Hematopoietic multipotent progenitor cell treated with erythropoietin and hydrocortisone succinate and interleukin-3 and kit ligand, for 8 days (in vitro differentiated cells): ENCODE measurements around the gene POLN.

ENCODE experiments used
- DNase-seq: peaks from one replicate; pipeline ENCODE4 v3.0.0-alpha.2; 2015

POLN gene

DNA sequence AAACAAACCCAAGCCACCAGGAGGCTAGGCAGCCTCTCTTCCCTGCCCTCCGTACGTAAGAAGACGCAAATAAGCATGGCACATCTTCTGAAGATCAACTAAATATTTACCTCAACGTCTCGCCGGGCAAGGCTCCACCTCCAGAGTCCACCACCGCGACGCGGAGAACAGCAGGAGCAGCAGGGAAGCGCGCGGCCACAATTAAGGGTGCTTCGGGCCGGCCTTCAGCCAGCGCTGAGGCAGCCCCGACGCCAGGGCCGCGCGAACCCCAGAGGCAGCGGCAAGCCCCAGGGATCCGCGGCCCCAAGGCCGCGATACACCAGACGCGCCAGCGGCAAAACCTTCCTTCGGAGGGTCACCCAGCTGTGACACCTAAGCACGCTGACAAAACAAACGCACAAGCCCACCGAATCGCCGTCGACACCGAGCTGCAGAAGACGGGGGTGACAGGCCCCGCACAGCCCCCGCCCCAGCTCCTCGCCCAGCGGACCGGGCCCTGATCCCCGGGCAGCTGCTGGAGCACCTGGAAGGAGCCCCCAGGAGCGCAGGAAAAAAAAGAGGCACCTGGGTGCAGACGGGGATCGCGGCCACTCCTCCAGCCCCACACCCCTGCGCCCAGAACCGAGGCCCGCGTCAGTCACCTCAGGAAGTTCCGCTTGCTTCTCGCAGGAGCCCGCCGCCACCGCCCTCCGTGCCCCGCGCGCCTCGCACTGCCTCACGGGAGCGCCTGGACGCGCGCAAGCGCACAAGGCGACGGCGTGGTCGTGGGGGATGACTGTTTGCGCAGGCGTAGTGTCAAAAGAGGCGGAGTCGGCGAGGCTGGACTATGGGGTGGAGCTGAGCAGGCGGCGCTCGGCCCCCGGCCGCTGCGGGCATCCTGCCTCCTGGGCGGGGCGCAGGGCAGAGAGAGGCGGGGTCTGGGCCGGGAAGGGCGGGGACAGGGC, at the start of gene POLN, which contains the start of gene HAUS3:
POLN (minus strand) TSS at position 712 of the 944 bp plus-strand sequence. CDS start 12,890 bp downstream, outside the sequence.
HAUS3 (minus strand) TSS at position 712 of the 944 bp plus-strand sequence. CDS start 1,175 bp downstream, outside the sequence.
- DNase-seq, result peak; percentile 97

DNA sequence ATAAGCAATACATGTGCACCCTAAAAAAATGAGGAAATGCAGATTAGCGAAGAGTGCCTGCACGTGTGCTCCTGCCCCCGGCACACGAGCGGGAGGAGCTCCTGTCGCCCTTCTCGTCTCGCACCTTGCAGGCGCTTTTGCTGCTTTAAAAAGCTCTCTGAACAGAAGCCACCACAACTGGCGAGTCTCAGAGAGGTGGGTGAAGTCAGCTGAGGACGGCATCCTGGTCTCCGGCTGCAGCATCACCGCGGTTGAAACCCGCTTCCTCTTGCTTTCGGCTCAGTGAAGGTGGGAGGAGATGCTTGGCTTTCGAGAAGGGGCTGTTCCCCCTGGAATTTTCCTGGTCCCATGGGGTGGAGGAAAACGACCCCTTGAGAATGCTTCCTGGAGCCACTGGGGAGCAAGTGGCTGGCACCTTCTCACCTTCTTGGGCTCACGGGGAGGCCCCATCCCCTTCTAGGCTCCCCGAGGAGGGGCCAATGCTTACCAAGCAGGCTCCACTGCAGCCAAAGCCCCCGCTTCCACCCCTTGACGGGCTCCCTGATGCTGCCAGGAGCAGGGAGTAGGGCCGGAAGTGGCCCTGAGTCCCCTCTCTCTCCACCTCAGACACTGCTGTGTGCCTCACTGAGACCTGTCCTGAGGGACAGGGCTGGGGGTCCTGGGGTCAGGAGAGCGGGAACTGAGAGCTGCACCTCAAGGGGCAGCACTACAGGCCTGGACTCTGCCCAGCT, 49.2 kb upstream of the POLN start:
- no peak for DNase-seq

DNA sequence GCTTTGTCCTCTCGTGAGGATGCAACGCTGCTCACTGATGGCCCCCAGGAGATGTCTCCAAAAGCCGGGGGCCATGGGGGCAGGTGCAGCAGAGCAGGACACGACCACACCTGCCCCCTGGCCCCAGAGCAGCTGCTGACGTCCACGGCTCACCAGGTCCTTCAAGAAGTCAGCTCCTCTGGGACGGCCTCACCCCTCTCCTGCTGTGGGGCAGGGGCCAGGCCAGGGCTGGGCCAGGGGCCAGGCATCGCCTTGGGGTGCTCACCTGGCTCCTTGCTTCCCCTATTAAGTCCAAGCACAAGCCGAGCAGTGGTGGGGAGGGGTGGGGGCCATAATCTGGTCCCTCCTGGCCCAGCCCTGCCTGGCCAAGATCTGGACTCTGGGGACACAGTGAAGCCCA, 48.6 kb upstream of the POLN start:
- no peak for DNase-seq

DNA sequence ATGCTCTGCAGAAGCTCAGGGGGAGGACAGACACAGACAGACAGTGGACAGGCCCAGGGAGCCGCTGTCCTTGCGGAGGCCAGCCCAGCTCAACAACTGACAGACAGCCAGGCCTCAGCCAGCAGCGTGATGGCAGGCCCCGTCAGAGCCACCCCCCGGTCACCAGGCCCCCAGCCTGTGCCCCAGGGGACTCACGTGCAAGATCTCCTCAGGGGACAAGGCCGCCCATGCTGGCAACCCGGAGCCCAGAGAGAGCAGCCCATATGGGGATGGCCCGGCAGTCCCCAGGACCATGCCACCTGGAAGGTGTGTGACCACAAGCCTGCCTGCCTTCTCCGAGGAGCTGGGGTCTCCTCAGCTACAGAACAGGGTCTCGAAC, 48.0 kb upstream of the POLN start:
- DNase-seq, result no peak

DNA sequence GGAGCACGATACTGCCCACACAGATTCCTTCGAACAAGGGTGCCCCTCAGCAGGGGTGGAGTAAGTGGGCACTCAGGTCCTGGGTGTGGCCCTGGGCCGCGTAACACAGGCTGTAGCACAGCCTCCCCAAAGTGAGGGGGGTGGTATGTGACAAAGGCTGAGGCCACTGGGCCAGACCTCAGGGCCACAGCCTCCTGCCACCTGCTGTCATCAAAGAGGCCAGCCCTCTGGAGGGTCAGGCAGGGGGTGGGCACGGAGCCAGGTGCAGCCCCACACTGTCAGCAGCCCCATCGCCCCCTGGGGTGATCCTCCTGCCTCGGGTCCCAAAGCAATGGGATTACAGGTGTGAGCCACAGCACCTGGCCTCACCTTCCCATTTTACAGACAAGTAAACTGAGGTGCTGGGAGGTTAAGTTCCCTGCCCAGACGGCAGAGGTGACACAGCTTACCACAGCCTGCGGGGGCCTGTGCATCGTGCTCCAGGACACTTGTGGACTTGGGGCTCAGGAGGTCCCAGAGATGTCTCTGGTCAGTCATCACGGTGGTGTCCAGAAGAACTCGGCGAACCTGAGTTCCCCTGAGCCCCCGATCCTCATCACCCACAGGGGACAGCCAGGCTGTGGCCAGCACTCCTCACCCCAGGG, 47.5 kb upstream of the POLN start:
- no peak for DNase-seq

DNA sequence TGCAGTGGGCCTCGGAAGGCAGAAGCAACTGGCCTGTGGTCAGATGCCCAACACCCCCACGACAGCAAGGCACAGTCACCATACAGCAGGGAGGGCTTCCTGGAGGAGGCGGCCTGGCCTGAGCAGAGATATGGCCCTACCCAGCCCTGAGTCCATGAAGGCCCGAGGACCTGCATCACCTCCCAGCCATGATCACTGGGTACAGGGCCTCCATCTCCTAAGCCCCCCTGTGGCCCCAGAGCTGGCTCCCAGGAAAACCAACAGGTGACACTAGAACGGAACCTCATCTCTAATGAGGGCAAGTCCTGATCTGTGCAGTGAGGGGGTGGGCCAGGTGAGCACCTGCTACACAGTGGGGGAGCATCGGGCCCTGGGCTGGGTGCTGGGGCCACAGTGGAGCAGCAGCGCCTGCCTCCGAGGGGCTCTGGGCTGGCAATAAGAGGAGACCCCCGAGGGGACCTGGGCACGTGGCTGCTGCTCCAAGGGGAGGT, 46.2 kb upstream of the POLN start:
- DNase-seq, result no peak

DNA sequence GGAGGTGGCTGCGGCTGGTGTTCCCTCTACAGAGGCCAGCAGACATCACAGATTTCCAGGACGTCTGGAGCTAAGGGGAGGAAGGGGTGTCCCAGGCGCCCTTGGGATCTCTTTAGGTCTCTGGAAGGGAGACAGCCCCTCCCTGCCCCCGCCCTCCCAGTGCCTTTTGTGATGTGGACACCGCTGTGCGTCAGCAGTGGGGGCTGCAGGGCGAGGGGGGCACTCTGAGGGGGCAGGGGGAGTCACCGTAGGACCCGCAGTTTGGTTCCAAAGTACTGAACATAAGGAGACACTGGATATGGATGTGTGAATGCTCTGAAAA, 45.6 kb upstream of the POLN start:
- DNase-seq, result no peak

DNA sequence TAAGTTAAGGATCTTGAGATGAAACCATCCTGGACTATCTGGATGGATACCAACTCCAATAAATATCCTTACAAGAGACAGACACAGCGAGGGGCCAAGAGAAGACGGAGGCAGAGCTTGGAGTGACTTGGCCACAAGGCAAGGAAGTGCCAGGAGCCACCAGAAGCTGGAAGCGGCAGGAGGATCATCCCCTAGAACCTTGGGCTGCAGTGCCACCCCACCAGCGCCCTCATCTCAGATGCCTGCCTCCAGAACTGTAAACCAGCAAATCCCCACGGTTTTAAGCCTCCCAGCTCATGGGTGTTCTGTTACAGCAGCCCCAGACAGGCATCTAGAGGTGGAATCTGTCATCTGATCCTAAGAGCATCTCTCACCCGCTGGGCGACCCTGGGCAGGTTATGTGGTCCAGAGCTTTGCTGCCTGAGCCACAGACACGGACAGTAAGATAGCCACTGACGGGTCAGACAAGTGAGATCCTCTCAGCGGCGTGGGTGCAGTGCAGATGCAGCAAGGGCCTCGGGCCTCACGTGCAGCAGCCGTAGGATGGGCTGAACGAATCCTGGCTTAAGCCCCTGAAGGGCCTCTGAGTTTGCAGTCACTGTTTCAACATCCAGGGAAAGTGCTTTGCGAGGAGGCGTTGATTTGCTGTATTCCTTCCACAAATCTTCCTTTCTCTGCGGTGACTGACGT, 45.1 kb upstream of the POLN start:
- DNase-seq, result no peak

DNA sequence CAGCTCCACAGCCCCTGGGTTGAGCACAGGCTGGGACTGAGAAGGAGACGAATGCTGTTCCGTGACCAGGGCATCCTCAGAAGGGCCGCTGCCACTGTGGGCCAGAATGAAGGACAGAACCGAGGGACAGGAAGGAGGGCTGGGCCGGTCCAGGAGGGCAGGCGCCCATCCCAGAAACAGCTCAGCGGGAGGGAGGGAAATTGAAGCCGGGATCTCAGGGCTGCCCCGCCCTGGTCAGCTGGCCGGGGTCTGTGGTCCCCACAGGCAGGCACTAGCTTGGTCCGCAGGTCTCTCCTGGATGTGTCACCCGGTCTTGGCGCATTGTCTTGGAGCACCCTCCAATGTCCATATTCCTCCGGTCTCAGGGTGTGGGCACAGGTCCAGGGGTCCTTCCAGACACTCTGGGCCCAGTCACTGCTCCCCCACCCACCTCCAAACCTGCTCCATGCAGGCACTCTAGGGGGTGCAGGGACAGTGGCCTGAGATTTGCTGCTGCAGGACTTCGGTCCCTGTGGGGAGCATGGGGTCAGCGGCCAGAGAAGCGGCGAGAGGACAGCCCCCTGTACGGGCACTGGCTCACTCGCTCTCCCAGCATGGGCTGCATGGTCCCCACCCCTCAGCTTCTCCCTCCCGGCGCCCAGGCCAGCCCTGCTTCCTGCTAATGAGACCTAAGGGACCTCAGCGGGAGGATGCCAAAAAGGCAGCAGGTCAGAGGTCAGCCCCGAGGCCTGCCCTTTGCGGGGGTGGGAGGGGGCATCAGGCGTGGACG, 43.9 kb upstream of the POLN start:
- no peak for DNase-seq

DNA sequence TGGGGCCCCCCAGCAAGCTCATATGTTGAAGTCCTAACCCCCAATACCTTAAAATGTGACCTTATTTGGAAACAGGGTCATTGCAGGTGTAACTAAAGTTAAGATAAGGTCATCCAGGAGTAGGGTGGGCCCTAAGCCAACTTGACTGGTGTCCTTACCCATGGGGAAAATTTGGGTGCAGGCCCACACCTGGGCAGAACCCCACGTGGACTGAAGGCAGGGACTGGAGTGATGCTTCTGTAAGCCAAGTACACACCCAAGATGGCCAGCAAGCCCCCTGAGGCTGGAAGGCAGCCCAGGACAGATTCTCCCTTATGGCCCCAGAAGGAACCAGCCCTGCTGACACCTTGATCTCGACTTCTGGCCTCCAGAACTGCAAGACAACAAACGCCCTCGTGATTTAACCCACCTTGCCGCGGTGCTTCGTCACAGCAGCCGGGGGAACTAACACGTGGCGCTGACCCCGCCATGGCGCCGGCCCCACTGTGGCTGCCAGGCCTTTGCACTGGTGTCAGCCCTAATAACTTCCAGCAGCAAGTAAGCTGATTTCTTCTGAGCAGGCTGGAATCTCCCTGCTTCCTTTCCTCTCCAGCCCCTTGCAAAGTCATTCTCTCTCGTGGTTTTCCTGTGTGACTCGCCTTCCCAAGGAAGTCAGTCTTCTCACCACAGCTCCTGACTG, 43.2 kb upstream of the POLN start:
- no peak for DNase-seq

DNA sequence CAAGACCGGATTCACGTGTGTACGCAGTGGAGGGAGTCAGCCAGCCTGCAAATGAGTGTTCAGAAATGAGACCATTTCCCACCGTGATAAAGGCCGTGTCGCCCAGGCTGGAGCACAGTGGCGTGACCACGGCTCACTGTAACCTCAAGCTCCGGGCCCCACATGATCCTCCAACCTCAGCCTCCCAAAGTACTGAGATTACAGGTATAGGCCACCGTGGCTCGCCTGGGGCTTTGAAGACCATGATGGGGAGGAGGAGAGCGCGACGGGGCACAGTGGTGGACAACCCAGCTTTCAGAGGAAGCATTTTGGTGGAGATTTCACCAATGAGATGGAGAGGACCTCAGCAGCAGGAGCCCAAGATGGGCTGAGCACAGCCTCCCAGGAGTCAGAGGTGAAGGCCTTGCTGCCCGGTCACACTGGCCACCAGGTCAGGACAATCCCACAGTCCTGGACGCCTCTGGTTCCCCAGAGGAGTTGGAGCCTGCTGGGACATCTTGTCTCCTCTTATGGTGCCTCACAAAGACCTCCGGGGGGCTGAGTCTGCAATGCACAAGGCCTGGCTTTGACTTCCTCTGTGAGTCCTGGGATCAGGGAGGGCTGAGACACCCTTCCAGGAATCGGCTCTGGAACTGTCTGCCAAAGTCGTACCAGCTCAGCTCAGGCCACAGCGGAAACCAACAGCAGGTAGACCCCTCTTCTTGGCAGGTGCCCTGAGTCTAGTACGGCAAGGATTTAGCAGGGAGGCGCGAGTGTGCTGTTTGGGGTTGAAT, 42.4 kb upstream of the POLN start:
- no peak for DNase-seq

DNA sequence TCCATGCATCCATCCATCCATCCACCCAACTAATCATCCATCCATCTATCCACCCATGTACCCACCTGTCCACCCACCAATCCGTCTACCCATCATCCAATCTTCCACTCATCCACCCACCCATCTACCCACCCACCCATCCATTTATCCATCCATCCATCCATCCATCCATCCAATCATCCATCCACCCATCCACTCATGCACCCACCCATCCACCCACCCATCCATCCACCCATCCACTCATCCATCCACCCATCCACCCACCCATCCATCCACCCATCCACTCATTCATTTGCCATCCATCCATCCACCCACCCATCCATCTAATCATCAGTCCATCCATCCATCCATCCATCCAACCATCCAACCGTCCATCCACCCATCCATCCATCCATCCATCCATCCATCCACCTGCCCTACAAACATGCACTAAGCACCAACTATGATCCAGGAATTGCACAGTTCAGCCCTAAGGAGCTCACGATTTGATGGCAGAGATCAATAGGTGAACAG, 41.3 kb upstream of the POLN start:
- DNase-seq, result no peak

DNA sequence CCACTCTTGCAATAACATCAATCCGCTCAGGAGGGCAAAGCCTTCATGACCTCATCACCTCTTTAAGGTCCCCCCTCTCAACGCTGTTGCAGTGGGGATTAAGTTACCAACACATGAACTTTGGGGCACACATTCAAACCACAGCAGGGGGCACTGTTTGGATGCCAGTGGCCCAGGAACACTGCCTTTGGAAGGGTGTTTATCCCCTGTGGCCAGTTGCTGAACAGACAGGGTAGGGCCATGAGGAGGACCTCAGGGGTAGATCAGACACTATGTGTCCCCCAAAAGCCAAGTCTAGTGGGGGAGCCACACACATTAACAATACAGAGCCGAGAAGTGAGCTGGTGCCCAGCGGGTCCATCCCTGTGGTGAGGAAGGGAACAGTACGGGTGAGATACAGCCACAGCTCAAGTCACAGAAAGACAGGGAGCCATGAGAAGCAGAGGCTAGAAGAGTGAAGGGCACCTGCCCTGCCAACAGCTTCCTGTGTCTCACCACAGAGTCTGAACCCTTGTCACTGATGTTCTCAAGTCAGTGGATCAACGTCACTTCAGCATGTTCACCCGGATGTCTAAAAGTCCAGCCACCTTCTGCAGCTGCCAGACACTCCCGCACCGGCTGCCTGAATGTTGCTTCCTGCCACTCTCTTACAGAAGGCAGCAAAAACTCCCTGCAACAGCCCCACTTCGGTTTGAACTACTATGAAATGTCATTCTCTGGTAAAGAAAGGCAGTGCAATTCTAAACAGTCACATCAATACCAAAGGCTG, 39.8 kb upstream of the POLN start:
- DNase-seq, result peak; percentile 52

DNA sequence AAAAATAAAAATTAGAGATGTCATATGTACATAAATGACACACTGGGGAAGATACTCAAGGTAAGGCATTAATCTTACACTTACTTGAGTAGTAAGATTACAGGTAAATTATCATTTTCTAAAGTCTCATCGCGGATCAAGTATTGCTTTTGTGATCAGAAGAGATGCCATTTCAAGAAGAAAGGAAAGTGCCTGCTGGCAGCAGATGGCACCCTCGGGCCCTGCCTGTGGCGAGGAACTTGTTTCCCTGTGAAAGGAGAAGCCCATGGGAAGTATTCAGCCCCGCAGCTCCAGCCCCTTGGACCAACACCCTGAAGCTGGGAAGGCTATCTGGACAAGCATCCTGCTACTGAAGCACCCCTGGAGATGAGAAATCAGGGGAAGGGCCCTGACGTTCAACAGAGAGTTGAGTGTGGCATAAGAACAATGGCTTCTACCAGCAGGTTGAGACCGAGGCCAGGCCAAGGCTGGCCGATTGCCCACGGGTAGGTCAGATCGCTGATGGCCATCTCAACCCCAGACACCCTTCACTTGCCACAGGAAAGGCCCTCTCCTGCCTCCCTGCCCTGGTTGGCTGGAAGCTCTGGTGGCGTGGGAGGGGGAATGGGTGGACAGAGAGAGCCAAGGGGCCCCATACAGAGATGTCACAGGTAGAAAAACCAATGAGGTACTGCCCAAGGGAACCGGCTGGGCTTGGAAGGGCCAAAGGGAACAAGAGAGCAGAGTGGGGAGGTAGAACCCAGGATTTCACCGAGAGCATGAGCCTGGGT, 38.8 kb upstream of the POLN start:
- DNase-seq, result no peak

DNA sequence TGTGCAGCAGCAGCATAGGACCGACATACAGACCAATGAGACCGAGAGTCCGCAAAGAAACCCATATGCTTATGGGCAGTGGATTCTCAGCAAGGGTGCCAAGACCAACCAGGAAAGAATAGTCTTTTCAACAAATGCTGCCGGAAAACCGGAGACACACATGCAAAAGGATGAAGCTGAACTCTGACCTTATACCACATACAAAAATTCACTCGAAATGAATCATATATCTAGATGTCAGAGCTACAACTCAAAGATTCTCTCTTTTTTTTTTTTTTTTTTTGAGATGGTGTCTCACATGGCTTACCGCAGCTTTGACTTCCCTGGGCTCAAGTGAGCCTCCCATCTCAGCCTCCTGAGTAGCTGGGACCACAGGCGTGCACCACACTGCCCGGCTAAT, 36.0 kb upstream of the POLN start:
- no peak for DNase-seq

DNA sequence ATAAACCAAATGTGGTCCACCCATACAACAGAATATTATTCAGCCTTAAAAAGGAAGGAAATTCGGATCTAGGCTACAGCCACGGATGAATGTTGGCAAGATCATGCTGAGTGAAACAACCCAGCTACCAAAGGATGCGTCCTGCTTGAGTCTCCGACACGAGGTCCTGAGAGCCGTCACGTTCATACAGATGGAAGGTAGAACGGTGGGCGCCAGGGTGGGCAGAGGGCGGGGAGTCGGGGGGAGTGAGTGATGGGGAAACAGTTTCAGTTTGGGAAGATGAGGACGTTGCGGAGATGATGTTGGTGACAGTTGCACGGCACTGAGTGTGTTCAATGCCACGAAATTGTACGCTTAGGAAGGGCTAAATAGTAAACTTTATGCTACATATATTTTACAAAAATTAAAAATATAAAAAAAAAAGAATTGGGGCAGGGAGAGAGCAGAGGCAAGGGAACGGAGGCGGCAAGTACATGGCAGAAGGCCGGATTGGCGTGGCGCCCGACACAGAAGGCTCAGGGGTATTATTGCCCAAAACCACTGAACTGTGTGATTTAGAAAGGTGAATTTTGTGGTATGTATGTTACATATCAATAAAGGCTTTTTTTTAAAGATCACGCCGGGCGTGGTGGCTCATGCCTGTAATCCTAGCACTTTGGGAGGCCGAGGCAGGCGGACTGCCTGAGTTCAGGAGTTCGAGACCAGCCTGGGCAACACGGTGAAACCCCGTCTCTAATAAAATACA, 34.8 kb upstream of the POLN start:
- DNase-seq, result no peak

DNA sequence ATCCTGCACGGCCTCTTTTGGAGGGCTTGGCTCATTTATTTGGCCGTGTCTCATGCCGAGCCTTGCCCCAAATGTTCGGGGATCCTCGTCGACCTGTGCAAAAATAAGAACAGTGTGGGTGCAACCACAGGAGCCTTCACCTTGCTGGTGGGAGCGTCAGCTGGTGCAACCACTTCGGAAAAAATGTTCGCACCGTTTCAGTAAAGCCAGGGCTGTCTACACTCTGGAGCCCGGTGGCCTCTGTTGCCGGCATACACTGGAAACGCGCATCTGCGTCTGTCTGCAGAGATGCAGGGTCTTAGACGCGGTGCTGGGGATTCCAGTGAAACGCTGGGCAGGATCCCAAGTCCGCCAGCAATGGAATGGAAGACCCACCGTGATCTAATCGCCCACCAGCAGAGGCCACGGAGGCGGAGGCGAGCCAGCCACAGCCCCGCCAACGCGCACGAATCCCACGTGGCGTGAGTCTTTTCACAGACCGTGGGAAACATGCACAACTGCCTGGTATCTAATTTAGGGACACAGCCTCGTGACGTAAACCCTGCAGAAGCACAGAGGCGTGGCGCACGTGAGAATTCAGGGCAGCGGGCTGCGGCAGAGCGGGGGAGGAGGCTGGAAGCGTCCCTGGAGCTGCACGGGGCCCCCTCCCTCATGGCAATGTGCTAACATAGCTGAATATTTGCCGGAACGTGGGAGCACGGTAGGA, 33.8 kb upstream of the POLN start:
- DNase-seq, result no peak
